DND-41 (cell line): Measurements from ENCODE around the gene TGFB1I1.

Source experiments
- ATAC-seq: fragments of 200-7000 bp; cut with Tn5 transposase; 3 replicates; pipeline ENCODE4 v1.9.1; 2021; ENCODE audit warnings: low read depth; ENCODE audit not compliant: insufficient read depth
- DNase-seq: peaks from one replicate; pipeline ENCODE4 v3.0.0-alpha.2; 2020
- H2AFZ ChIP-seq: 2 replicates; pipeline ENCODE4 v1.6.0; 2012; ENCODE audit warnings: low read depth, low read length
- H3K27ac ChIP-seq: 2 replicates; pipeline ENCODE4 v1.5.1; 2012; ENCODE audit warnings: low read length, inconsistent platforms
- H3K27me3 ChIP-seq: fragments of 200-600 bp; sonication (generic); 2 replicates; pipeline ENCODE4 v1.6.0; 2012; ENCODE audit warnings: low read length, mild to moderate bottlenecking, inconsistent platforms; ENCODE audit not compliant: insufficient read depth, poor library complexity
- H3K36me3 ChIP-seq: 2 replicates; pipeline ENCODE4 v1.5.1; 2012; ENCODE audit warnings: low read length, inconsistent platforms; ENCODE audit not compliant: insufficient read depth
- H3K4me1 ChIP-seq: 2 replicates; pipeline ENCODE4 v1.5.1; 2012; ENCODE audit warnings: mild to moderate bottlenecking, low read length; ENCODE audit not compliant: insufficient read depth
- H3K4me2 ChIP-seq: 2 replicates; pipeline ENCODE4 v1.6.0; 2012; ENCODE audit warnings: mild to moderate bottlenecking, moderate library complexity, low read length, inconsistent platforms; ENCODE audit not compliant: insufficient read depth
- H3K4me3 ChIP-seq, 2 experiments: fragments of 200-600 bp in 1 of 2; shearing (Covaris generic) in 1 of 2; 2 replicates each; pipeline ENCODE4 v1.5.1; 2012 to 2016; ENCODE audit warnings: inconsistent platforms in 2 of 2, low read length in 2 of 2, mild to moderate bottlenecking in 2 of 2, low read depth in 1 of 2, moderate library complexity in 1 of 2
- H3K79me2 ChIP-seq: 2 replicates; pipeline ENCODE4 v1.6.0; 2012; ENCODE audit warnings: low read length, inconsistent platforms; ENCODE audit not compliant: insufficient read depth
- H3K9ac ChIP-seq: 2 replicates; pipeline ENCODE4 v1.6.0; 2012; ENCODE audit warnings: low read depth, mild to moderate bottlenecking, inconsistent platforms, low read length, moderate library complexity
- H3K9me3 ChIP-seq: 2 replicates; pipeline ENCODE4 v1.5.1; 2012; ENCODE audit warnings: low read length, moderate library complexity, mild to moderate bottlenecking, inconsistent platforms; ENCODE audit not compliant: insufficient read depth, severe bottlenecking
- H4K20me1 ChIP-seq: 2 replicates; pipeline ENCODE4 v1.6.0; 2012; ENCODE audit warnings: low read length; ENCODE audit not compliant: insufficient read depth
- EZH2 ChIP-seq: IDR thresholded peaks from 3 replicates; pipeline ENCODE4 v1.6.1; 2012; ENCODE audit warnings: borderline replicate concordance, low read depth, mild to moderate bottlenecking, moderate library complexity, low read length, inconsistent platforms; ENCODE audit not compliant: severe bottlenecking
- TF ChIP-seq, protein P1 (sequence below): IDR thresholded peaks from 2 replicates; pipeline ENCODE4 v1.5.1; 2012; ENCODE audit warnings: borderline replicate concordance, low read length, moderate library complexity, mild to moderate bottlenecking; ENCODE audit not compliant: poor library complexity, severe bottlenecking; ENCODE audit errors: extremely low read depth

TGFB1I1 gene

DNA sequence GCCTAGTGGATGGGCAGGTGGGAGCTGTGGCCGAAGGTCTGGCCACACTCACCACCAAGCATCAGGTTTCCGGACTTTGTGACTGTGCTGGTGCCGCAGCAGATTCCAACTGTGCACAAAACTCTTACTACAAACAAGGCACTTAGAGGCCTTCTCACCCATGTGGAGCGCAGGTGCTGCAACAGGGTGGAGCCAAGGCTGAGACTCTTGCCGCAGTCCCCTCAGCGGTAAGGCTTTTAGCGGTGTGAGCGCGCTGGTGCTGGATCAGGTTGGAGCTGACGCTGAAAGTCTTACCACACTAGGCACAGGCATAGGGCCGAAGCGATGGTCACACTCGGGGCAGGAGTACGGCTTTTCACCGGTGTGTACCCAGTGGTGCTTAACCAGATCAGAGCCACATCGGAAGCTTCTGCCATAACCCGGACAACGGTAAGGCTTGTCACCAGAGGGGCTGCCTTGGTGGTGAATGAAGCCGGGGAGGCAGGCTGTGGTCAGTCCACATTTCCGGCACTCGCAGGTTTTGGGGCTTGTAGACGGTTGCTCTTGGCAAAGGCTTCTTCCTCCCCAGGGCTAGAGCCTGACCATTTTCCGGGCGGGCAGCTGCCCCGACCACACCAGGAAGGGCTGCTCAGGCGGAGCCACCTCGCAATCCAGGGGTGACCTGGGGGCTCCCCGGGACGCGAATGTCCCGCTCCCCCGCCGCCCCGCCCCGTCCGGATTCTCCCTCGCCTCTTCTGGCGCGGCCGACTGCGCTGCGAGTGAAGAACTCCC lies 13.7 kb upstream of the TGFB1I1 start:
- H3K4me1 ChIP-seq: peaks cover 50% of the 10 kb centered on the region
- no peaks in the 10 kb centered on the region for H3K9me3 ChIP-seq
- H3K4me3 ChIP-seq: peak overlapping the region; percentile 62 to 74
- H3K36me3 ChIP-seq: peaks cover 37% of the 10 kb centered on the region
- peaks cover 49% of the 10 kb centered on the region for H3K79me2 ChIP-seq
- H2AFZ ChIP-seq: peak overlapping the region; percentile 65
- H3K27ac ChIP-seq: peak overlapping the region; percentile 97
- peak; percentile 46 for ATAC-seq
- no peaks in the 10 kb centered on the region for H3K27me3 ChIP-seq
- peak overlapping the region; percentile 95 for H3K4me2 ChIP-seq
- peaks cover 40% of the 10 kb centered on the region for H4K20me1 ChIP-seq
- peak overlapping the region; percentile 80 for H3K9ac ChIP-seq
- peak; percentile 79 for DNase-seq
- TF ChIP-seq, protein P1, sequence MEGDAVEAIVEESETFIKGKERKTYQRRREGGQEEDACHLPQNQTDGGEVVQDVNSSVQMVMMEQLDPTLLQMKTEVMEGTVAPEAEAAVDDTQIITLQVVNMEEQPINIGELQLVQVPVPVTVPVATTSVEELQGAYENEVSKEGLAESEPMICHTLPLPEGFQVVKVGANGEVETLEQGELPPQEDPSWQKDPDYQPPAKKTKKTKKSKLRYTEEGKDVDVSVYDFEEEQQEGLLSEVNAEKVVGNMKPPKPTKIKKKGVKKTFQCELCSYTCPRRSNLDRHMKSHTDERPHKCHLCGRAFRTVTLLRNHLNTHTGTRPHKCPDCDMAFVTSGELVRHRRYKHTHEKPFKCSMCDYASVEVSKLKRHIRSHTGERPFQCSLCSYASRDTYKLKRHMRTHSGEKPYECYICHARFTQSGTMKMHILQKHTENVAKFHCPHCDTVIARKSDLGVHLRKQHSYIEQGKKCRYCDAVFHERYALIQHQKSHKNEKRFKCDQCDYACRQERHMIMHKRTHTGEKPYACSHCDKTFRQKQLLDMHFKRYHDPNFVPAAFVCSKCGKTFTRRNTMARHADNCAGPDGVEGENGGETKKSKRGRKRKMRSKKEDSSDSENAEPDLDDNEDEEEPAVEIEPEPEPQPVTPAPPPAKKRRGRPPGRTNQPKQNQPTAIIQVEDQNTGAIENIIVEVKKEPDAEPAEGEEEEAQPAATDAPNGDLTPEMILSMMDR: no peak
- TF ChIP-seq EZH2: no peak

DNA sequence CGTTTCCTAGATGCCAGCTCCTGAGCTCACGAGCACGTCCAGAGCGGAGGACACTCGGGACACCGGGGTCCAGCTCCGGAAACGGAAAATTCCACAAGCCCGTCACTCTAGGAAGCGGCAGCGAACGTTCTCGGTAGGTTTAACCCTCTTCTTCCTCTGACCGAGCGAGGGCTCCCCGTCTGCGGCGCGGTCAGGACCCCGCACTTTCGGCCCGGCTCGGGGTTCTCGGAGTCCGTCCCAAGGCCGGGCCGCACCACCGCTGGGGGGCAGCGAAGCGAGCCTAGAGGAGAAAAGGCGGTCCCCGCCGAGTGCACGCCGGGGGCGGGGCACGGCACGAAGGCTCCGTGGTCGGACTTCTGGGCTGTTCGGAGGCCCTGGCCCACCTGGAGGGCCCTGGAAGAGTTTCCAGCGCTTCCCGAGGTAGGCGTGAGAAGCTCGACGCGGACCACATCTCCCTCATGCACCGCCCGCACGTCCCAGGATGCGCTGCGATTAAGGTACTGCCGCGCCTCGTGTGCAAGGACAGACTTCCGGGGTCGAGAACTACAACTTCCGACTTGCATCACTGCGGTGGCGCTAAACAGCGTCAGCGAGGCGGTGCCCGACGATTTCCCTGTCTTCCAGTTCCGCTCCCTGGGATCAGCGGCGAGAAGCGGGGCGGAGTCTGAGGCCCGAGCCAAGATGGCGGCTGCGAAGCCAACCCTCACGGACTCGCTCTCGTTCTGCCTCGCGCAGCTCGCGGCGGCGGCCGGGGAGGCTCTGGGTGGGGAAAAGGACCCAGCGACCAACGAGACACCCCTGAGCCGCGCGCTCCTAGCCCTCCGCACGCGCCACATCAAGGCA lies 12.9 kb upstream of the TGFB1I1 start, which contains the start of gene ARMC5:
TSS of gene ARMC5 (plus strand) at position 658 of the 843 bp plus-strand sequence. CDS start at position 682, 24 bp downstream.
- H2AFZ ChIP-seq: peak within 1 kb of the TSS; percentile 91
- peak within 1 kb of the TSS; percentile 97 for H3K27ac ChIP-seq
- peaks cover 37% of the 10 kb centered on the region for H3K36me3 ChIP-seq
- H4K20me1 ChIP-seq: peaks cover 34% of the 10 kb centered on the region
- peak within 1 kb of the TSS; percentile 62 to 74 for H3K4me3 ChIP-seq
- H3K4me1 ChIP-seq: peaks cover 50% of the 10 kb centered on the region
- ATAC-seq (peak; percentile 74), DNase-seq (peak; percentile 98)
- no peak for TF ChIP-seq EZH2
- TF ChIP-seq, protein P1: peak; percentile 60
- H3K9me3 ChIP-seq: no peaks in the 10 kb centered on the region
- peak within 1 kb of the TSS; percentile 95 for H3K4me2 ChIP-seq
- peaks cover 44% of the 10 kb centered on the region for H3K79me2 ChIP-seq
- H3K9ac ChIP-seq: peak within 1 kb of the TSS; percentile 80
- no peaks in the 10 kb centered on the region for H3K27me3 ChIP-seq

DNA sequence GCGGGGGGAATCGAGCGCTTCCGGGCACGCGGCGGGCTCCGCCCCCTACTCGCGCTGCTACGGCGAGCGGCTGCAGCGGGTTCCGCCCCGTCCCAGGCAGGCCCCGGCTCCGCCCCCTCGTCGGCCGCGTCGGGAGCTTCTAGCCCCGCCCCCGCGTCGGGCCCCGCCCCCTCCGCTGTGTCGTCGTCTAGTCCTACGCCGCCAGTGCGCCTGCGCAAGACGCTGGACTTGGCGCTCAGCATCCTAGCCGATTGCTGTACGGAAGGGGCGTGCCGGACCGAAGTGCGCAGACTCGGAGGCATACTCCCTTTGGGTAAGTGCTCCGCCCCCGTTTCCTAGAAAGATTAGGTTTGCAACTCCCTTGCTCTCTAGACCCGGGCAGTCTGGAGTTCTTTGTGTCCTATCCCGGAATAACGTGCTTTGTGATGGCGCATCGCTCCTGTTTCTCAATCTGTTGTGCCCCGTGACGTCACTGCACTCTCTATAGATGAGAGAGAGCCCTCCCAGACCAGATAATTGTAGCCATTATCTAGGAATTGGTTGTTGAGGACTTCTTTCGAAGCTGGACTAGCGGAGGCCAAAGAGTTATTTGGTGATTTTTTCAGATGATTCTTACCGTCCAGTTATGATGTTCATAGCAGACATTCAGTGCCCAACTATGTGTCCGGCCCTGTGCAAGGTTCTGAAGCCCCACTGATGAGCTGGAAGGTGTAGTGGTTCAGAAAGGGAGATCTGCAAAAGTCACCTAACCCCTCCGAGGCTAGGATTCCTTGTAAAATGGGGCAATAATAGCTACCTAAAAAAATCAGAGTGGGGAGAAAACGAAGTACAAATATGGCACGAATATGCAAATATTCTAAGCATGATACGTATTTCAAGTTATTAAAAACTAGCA lies 12.0 kb upstream of the TGFB1I1 start:
- Histone ChIP-seq H3K9ac (peak overlapping the region; percentile 80), H3K27me3 (no peaks in the 10 kb centered on the region), H3K4me3 (peak overlapping the region; percentile 62 to 74), H3K27ac (peak overlapping the region; percentile 97), H3K79me2 (peaks cover 43% of the 10 kb centered on the region), H3K4me1 (peaks cover 48% of the 10 kb centered on the region), H3K36me3 (peaks cover 42% of the 10 kb centered on the region), H2AFZ (peak overlapping the region; percentile 91), H4K20me1 (peaks cover 33% of the 10 kb centered on the region), H3K4me2 (peak overlapping the region; percentile 95), H3K9me3 (no peaks in the 10 kb centered on the region)
- TF ChIP-seq, protein P1: no peak
- DNase-seq: peak; percentile 100
- peak; percentile 74 for ATAC-seq
